Hematopoietic multipotent progenitor cell treated with erythropoietin and hydrocortisone succinate and interleukin-3 and kit ligand, for 15 days (in vitro differentiated cells): ENCODE measurements around the gene SLC16A14.

Experiments
- DNase-seq: peaks from one replicate; pipeline ENCODE4 v3.0.0-alpha.2; 2015; ENCODE audit warnings: low spot score

SLC16A14 gene

DNA sequence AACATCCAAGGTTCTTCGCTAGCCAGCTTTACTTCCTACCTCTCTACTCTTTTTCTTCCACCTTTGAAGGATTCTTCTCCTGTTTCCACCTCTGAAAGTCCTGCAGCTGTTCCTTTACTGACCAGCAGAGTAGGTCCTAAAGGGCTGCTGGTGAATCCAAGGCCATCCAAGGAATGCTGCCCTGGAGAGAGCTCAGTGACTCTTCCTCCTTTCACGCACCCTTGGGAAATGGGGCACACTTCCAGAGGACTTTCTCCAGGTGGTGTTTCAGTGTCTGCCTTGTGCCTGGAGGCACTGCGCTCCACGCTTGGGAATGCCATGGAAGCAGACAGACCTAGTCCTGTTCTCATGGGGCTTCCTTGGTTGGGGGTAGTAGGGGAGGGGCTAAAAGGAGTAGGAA is 45.4 kb downstream of the SLC16A14 start:
- no peak for DNase-seq

DNA sequence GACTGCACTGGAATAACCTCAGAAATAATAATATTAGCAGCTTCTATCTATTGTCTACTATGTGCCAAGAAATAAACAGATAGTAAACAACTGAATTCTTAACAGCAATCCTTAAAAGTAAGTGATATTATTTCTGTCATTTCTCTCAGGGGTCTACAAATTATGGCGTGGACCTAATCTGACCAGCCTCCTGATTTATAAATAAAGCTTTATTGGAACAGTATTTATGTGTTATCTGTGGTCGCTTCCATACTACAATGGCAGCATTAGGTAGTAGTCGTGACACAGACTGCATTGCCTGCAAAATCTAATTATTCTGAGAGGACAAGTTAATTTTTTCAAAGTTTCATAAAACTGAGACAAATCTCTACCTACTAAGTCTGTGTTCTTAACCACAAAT is 49.0 kb downstream of the SLC16A14 start:
- no peak for DNase-seq

DNA sequence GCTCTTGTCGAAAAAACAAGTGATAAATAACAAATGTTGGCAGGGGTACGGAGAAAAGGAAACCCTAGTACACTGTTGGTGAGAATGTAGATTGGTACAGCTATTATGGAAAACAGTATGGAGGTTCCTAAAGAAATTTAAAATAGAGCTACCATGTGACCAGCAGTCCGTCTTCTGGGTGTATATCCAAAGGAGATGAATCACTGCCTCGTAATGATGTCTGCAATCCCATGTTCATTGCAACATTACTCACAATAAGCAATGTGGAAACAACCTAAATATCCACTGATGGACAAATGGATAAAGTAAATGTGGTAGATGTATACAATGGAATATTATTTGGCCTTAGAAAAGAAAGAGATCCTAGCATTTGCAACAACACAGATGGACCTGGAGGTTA is 50.6 kb downstream of the SLC16A14 start:
- no peak for DNase-seq

GRCh38 chr2:230016844-230017243 is 51.9 kb downstream of the SLC16A14 start:
- no peak for DNase-seq

GRCh38 chr2:230012267-230012884 is 56.3 kb downstream of the SLC16A14 start:
- DNase-seq = no peak

GRCh38 chr2:230011617-230012016 is 57.1 kb downstream of the SLC16A14 start:
- no peak for DNase-seq

DNA sequence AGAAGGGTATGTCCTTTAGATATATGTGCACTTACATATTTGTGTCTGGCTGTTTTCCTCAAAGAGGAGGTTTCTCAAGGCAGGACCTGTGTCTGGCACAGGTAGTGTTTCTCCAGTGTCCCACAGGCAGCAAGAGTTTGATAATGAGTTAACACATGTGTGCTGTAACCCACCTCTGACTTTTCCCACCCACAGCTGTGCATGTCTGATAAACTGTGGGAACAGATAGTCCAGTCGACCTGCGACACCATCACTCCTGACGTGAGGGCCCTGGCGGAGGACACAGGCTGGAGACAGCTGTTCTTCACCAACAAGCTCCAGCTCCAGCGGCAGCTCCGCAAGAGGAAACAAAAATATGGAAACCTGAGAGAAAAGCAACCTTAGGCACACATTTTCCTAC is 58.2 kb downstream of the SLC16A14 start:
- DNase-seq = no peak

DNA sequence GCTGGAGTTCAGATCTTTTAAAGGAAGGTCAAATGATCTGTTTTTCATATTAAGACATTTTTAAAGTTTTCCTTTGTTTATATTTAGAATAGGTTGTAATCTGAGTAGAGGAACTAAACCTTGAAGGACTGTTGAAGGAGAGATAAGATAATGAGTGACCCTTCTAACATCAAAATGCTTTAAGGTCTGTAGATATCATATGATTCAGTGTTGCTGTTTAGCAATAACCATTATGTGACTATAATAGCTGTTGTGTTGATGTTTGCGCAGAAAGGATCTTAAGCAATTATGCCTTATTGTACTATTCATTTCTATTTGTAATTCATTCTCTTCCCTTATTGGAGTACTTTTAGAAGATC is 60.0 kb downstream of the SLC16A14 start:
- no peak for DNase-seq

DNA sequence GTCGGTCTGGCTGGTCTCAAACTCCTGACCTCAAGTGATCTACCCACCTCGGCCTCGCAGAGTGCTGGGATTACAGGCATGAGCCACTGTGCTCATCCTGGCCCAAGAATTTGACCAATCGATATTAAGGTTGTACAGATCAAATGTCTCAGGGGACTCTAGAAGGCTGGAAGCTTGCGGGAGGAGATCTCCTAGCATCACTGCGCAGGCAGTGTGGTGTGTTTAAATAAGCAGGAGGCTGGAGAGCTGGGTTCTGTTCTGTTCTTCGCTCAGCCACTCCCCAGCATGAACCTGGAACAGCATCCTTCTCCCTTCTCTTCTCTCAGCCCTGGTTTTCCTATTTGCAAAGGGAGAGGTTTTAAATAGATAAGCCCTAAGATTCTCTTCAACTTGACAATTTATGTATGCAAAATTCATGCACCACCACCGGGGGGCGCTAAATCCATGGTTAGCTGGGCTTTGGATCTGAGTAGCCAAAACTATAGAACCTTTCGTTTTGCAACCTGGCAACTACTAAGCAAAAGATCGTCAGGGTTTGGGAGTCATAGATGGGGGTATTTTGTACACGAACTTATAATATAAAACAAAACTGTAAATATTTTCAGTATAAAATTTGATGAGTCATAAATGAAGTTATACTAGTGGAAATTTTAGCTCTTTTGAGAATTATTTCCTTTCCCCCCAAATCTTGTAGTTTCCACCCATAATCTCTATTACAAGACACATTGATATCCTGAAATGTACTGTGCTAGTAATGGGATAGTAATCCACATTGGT is 60.6 kb downstream of the SLC16A14 start:
- DNase-seq = peak; percentile 69

DNA sequence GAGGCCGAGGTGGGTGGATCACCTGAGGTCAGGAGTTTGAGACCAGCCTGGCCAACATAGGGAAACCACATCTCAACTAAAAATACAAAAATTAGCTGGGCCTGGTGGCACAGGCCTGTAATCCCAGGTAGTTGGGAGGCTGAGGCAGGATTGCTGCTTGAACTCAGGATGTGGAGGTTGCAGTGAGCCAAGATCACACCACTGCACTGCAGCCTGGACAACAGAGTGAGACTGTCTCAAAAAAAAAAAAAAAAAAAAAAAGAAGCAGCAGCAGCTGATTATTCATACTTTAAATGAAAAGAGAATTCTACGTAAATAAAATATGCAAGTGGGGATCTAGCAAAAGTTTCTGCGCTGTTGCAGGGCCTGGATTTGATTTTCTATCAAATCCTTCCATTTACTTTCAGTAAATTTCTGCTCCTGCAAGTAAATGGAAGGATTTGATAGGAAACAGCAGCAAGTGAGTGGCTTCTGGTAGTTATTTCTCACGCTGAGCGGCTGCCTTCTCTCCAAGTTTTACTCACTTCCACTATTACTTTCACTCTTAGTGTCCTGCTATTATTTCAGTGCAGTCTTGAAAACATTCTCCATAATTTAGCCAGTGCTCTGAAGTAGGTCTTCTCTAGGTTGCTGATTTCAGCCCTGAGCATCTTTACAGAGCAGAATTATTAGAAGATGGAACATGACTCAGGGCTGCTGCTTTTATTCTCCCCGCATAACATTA is 68.4 kb downstream of the SLC16A14 start:
- no peak for DNase-seq

DNA sequence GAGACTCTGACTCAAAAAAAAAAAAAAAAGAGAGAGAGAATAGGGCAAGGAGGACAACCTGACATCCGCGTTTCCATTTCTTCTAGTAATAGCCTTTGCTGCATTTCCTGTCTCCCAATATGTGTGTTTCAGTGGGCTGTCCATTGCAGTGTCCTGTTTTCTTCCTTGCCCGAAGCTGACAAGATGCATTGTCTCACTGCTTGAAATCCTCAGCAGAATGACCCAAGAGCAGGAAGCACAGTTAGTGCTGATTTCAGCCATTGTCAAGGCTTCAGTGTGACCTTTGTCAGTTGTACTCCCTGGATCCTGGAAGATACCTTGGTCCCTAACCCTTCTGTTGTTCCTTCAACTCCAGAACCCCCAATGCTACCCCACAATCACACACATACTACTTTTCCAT is 71.2 kb downstream of the SLC16A14 start:
- no peak for DNase-seq

DNA sequence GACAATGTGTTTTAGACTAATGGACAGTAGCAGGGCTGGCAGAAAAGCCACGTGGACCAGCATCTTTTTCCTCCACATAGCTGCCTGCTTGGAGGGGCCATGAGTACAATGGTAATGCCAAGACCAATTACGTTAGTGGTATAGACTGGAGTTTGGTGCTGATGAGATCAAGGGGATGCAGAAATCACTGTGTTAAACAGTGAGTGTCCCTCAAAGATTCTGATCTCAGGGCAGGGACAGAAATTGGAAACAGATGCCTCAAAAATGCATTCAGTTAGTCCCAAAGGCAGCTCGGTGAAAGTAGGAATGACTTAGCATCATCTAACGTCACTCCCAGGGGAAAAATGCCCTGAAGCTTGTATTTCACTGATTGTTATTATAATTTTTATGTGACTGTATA is 72.4 kb downstream of the SLC16A14 start:
- no peak for DNase-seq

GRCh38 chr2:229993236-229993635 is 75.5 kb downstream of the SLC16A14 start:
- DNase-seq = no peak
